OCI-LY7 (cell line): ENCODE results near the gene USP25. TPM values are rescaled to one million over a fixed set of nuclear protein-coding genes. Genes with fewer than 3 reads are reported as not detected.

ENCODE experiments used
- BruUV-seq: library from RNA; stranded (reverse); fragments of 400-500 nt; replicated peaks from 2 replicates; lab custom pipeline; 2021; lab: Mats Ljungman, UMichigan
- CTCF ChIA-PET: fragments of 300-600 bp; sonication (Branson Sonifier 250); formaldehyde crosslinking; loops from one replicate; lab custom pipeline; 2022; ENCODE audit warnings: antibody characterized with exemption; ENCODE audit not compliant: unreplicated experiment; lab: Charles Lee
- POLR2A ChIA-PET: fragments of 300-600 bp; sonication (Branson Sonifier 250); formaldehyde crosslinking; loops from one replicate; lab custom pipeline; 2022; ENCODE audit warnings: antibody characterized with exemption; lab: Charles Lee
- DNase-seq: peaks from one replicate; pipeline ENCODE4 v3.0.0-alpha.2; 2015; ENCODE audit warnings: low spot score
- H2AFZ ChIP-seq: fragments of 200-600 bp; sonication (generic), shearing (Covaris generic); 2 replicates; pipeline ENCODE4 v1.6.1; 2014; ENCODE audit warnings: mild to moderate bottlenecking, antibody characterized with exemption, low read length, moderate library complexity
- H3K27ac ChIP-seq: fragments of 200-600 bp; sonication (generic); 2 replicates; pipeline ENCODE4 v1.5.1; 2014; ENCODE audit warnings: mixed run types, low read depth, mild to moderate bottlenecking, moderate library complexity, low read length, inconsistent platforms; ENCODE audit not compliant: poor library complexity, severe bottlenecking
- H3K36me3 ChIP-seq: fragments of 200-600 bp; sonication (generic); 2 replicates; pipeline ENCODE4 v1.6.1; 2014; ENCODE audit warnings: mild to moderate bottlenecking, antibody characterized with exemption, low read length, moderate library complexity, mixed read lengths; ENCODE audit not compliant: insufficient read depth
- H3K4me1 ChIP-seq: fragments of 200-600 bp; sonication (generic); 2 replicates; pipeline ENCODE4 v1.5.1; 2014; ENCODE audit warnings: mild to moderate bottlenecking, low read length; ENCODE audit not compliant: insufficient read depth, poor library complexity, severe bottlenecking
- H3K4me2 ChIP-seq: fragments of 200-600 bp; sonication (generic); 2 replicates; pipeline ENCODE4 v1.6.1; 2014; ENCODE audit warnings: mild to moderate bottlenecking, low read length
- H3K4me3 ChIP-seq: fragments of 200-600 bp; sonication (generic); 2 replicates; pipeline ENCODE4 v1.5.1; 2014; ENCODE audit warnings: mild to moderate bottlenecking, low read depth, low read length; ENCODE audit not compliant: poor library complexity, severe bottlenecking
- H3K79me2 ChIP-seq: fragments of 200-600 bp; sonication (generic); 2 replicates; pipeline ENCODE4 v1.6.1; 2016; ENCODE audit warnings: low read depth, mild to moderate bottlenecking, low read length, moderate library complexity, mixed read lengths; ENCODE audit not compliant: insufficient read depth
- H3K9me2 ChIP-seq: fragments of 200-600 bp; sonication (generic); 2 replicates; pipeline ENCODE4 v1.6.1; 2016; ENCODE audit warnings: mild to moderate bottlenecking, low read length, mixed read lengths; ENCODE audit not compliant: insufficient read depth
- H3K9me3 ChIP-seq: fragments of 200-600 bp; sonication (generic); 2 replicates; pipeline ENCODE4 v1.6.1; 2014; ENCODE audit warnings: mild to moderate bottlenecking, mixed run types, low read length, mixed read lengths
- H4K20me1 ChIP-seq: fragments of 200-600 bp; sonication (generic); 2 replicates; pipeline ENCODE4 v1.6.1; 2014; ENCODE audit warnings: mild to moderate bottlenecking, antibody characterized with exemption, low read length, moderate library complexity, mixed read lengths; ENCODE audit not compliant: insufficient read depth
- CTCF ChIP-seq: fragments of 200-600 bp; sonication (generic); conservative IDR thresholded peaks from 2 replicates; pipeline ENCODE4 v1.5.1; 2014; ENCODE audit warnings: mild to moderate bottlenecking, antibody characterized with exemption, low read length, moderate library complexity, mixed read lengths
- EZH2phosphoT487 ChIP-seq: fragments of 200-600 bp; sonication (generic); IDR thresholded peaks from 2 replicates; pipeline ENCODE4 v1.6.1; 2018; ENCODE audit warnings: low read depth, borderline replicate concordance, mild to moderate bottlenecking, mixed run types, antibody characterized with exemption, low read length, moderate library complexity, mixed read lengths
- intact Hi-C: fragments of 100-400 bp; cut with micrococcal nuclease; formaldehyde crosslinking; loops from one replicate; pipeline ENCODE4 v1.10.0; 2022; ENCODE audit not compliant: unreplicated experiment
- total RNA-seq, 2 experiments: library from RNA; depleted of rRNA in 1 of 2; stranded (reverse); fragments of >200 nt in 1 of 2; shearing (Covaris generic) in 1 of 2; gene quantifications; 2 replicates each; pipeline ENCODE4 v1.2.3, GENCODE V29; 2014 to 2022

The USP25 gene
- total RNA-seq, 2 experiments from 2014 or later: 25.1 to 28.1 TPM

GRCh38 chr21:15928196-15928595 lies 198.4 kb downstream of the USP25 start:
- no peaks in the 10 kb centered on the region for H3K36me3 ChIP-seq
- no peaks in the 10 kb centered on the region for H3K9me2 ChIP-seq
- no peaks in the 10 kb centered on the region for H4K20me1 ChIP-seq
- BruUV-seq: no TSS peak
- H3K4me3 ChIP-seq: no peak overlapping the region
- intact Hi-C loops: no loop called here
- DNase-seq: no peak
- H2AFZ ChIP-seq: no peak overlapping the region
- POLR2A ChIA-PET: no interaction called here
- H3K4me1 ChIP-seq: no peaks in the 10 kb centered on the region
- H3K4me2 ChIP-seq: no peak overlapping the region
- TF ChIP-seq EZH2phosphoT487: no peak
- TF ChIP-seq CTCF: no peak
- CTCF ChIA-PET: no interaction called here
- no peaks in the 10 kb centered on the region for H3K79me2 ChIP-seq
- H3K27ac ChIP-seq: no peak overlapping the region
- no peaks in the 10 kb centered on the region for H3K9me3 ChIP-seq

GRCh38 chr21:15928686-15929425 lies 199.1 kb downstream of the USP25 start:
- no peak overlapping the region for H3K27ac ChIP-seq
- BruUV-seq: no TSS peak

More at GRCh38 chr21:15928686-15929425, 199.1 kb downstream of the USP25 start:
- TF ChIP-seq EZH2phosphoT487 (no peak), CTCF (no peak)
- ChIA-PET POLR2A (no interaction called here), CTCF (no interaction called here)
- no peak overlapping the region for H2AFZ ChIP-seq
- intact Hi-C loops: no loop called here
- H3K4me3 ChIP-seq: no peak overlapping the region
- H3K9me3 ChIP-seq: no peaks in the 10 kb centered on the region
- H3K4me1 ChIP-seq: no peaks in the 10 kb centered on the region
- H3K36me3 ChIP-seq: no peaks in the 10 kb centered on the region
- H4K20me1 ChIP-seq: no peaks in the 10 kb centered on the region
- DNase-seq: no peak
- no peaks in the 10 kb centered on the region for H3K79me2 ChIP-seq
- H3K4me2 ChIP-seq: no peak overlapping the region
- no peaks in the 10 kb centered on the region for H3K9me2 ChIP-seq
